NCI-H2196 (cell line): Measurements from ENCODE around the gene EFS.
"Not testable (repeated sequence)": the region's sequence is repeated elsewhere in the genome, so short reads cannot be mapped to it uniquely, and the experiment has no call there.

ENCODE experiments used
- DNase-seq: peaks from one replicate; lab custom pipeline; 2025; ENCODE audit not compliant: unreplicated experiment; lab: John Stamatoyannopoulos, UW

EFS gene

GRCh38 chr14:23399136-23399535 lies 34.2 kb upstream of the EFS start:
- no peak for DNase-seq

- peak; percentile 90 for DNase-seq
Measured at GRCh38 chr14:23398348-23398747, 33.4 kb upstream of the EFS start.

GRCh38 chr14:23396781-23397407 lies 31.9 kb upstream of the EFS start:
- DNase-seq: no peak

GRCh38 chr14:23396126-23396525 lies 31.2 kb upstream of the EFS start:
- no peak for DNase-seq

- no peak for DNase-seq
Measured at GRCh38 chr14:23392613-23393012, 27.6 kb upstream of the EFS start.

- DNase-seq: not testable (repeated sequence)
Measured at GRCh38 chr14:23389871-23390270, 24.9 kb upstream of the EFS start.

- DNase-seq: no peak
Measured at GRCh38 chr14:23389396-23389795, 24.4 kb upstream of the EFS start.

- no peak for DNase-seq
Measured at GRCh38 chr14:23388996-23389395, 24.0 kb upstream of the EFS start.

- no peak for DNase-seq
Measured at GRCh38 chr14:23387916-23388882, 23.2 kb upstream of the EFS start.

GRCh38 chr14:23386999-23387398 lies 22.0 kb upstream of the EFS start:
- no peak for DNase-seq

- not testable (repeated sequence) for DNase-seq
Measured at GRCh38 chr14:23386266-23386657, 21.3 kb upstream of the EFS start.

- DNase-seq: no peak
Measured at GRCh38 chr14:23385642-23386265, 20.8 kb upstream of the EFS start.

GRCh38 chr14:23385244-23385641 lies 20.3 kb upstream of the EFS start:
- DNase-seq: no peak

GRCh38 chr14:23384364-23385080 lies 19.6 kb upstream of the EFS start:
- DNase-seq: no peak

- DNase-seq: no peak
Measured at GRCh38 chr14:23382731-23383440, 17.9 kb upstream of the EFS start.

GRCh38 chr14:23382276-23382675 lies 17.3 kb upstream of the EFS start:
- DNase-seq: no peak

- DNase-seq: no peak
Measured at GRCh38 chr14:23381871-23382270, 16.9 kb upstream of the EFS start.

- no peak for DNase-seq
Measured at GRCh38 chr14:23380976-23381375, 16.0 kb upstream of the EFS start.

- DNase-seq: no peak
Measured at GRCh38 chr14:23380197-23380914, 15.4 kb upstream of the EFS start.
